Activated CD8-positive, alpha-beta T cell treated with anti-CD3 and anti-CD28 coated beads for 36 hours (primary cell): ENCODE results near the gene SIRT2. TPM values are rescaled to one million over a fixed set of nuclear protein-coding genes. Genes with fewer than 3 reads are reported as not detected.

Experiments
- ATAC-seq: fragments of 200-7000 bp; cut with Tn5 transposase; one replicate; pipeline ENCODE4 v1.10.0; 2021; ENCODE audit warnings: mild to moderate bottlenecking, moderate library complexity
- CTCF ChIA-PET: fragments of 350-600 bp; sonication (Branson Sonifier 250); formaldehyde crosslinking; loops from one replicate; lab custom pipeline; 2021; ENCODE audit warnings: antibody characterized with exemption; lab: Charles Lee
- POLR2A ChIA-PET: fragments of 350-600 bp; sonication (Branson Sonifier 250); formaldehyde crosslinking; loops from one replicate; lab custom pipeline; 2021; ENCODE audit warnings: antibody characterized with exemption; lab: Charles Lee
- DNase-seq: peaks from one replicate; pipeline ENCODE4 v3.0.0-alpha.2; 2020
- H3K27ac Mint-ChIP-seq: one replicate; pipeline ENCODE4 v1.8.0; 2021; ENCODE audit warnings: mild to moderate bottlenecking, mixed read lengths
- H3K27me3 Mint-ChIP-seq: one replicate; pipeline ENCODE4 v1.8.0; 2021; ENCODE audit warnings: mixed read lengths
- H3K36me3 Mint-ChIP-seq: one replicate; pipeline ENCODE4 v1.8.0; 2021; ENCODE audit warnings: low read depth, mixed read lengths
- H3K4me1 Mint-ChIP-seq: one replicate; pipeline ENCODE4 v1.8.0; 2021; ENCODE audit warnings: low read depth, mixed read lengths
- H3K4me3 Mint-ChIP-seq: one replicate; pipeline ENCODE4 v1.8.0; 2021; ENCODE audit warnings: mild to moderate bottlenecking, moderate library complexity, mixed read lengths
- H3K9me3 Mint-ChIP-seq: one replicate; pipeline ENCODE4 v1.8.0; 2021; ENCODE audit warnings: mixed read lengths
- CTCF ChIP-seq: fragments of 200-600 bp; IDR thresholded peaks from one replicate; pipeline ENCODE4 v1.8.0; 2022; ENCODE audit warnings: antibody characterized with exemption, mild to moderate bottlenecking
- intact Hi-C: fragments of 100-400 bp; cut with micrococcal nuclease; formaldehyde crosslinking; loops from one replicate; pipeline ENCODE4 v1.10.0; 2022
- total RNA-seq, 2 experiments: library from RNA; stranded (reverse); gene quantifications; one replicate each; pipeline ENCODE4 v1.2.3, GENCODE V29; 2021

SIRT2 gene
- total RNA-seq, 2 experiments from 2014 or later, result 20.0 to 21.5 TPM

GRCh38 chr19:38920602-38921419, 21.4 kb upstream of the SIRT2 start:
- no peak for TF ChIP-seq CTCF
- no peaks in the 10 kb centered on the region for H3K27me3 Mint-ChIP-seq
- no peak for DNase-seq
- peaks cover 25% of the 10 kb centered on the region for H3K36me3 Mint-ChIP-seq
- POLR2A ChIA-PET, result interaction anchor here (1.7 kb wide), 1 partner anchor 20 kb away, joined by 6 read pairs; the partner anchor contains the start of gene NFKBIB
- CTCF ChIA-PET, result interaction anchor here (1.4 kb wide), 1 partner anchor 9 kb away, joined by 7 read pairs; the partner anchor contains the start of genes MRPS12 and SARS2
- no peak for ATAC-seq
- H3K4me3 Mint-ChIP-seq, result no peak overlapping the region
- H3K4me1 Mint-ChIP-seq, result peaks cover 5% of the 10 kb centered on the region
- intact Hi-C loops, result no loop called here
- H3K27ac Mint-ChIP-seq, result no peak overlapping the region
- H3K9me3 Mint-ChIP-seq, result no peaks in the 10 kb centered on the region

GRCh38 chr19:38919837-38920601, 20.6 kb upstream of the SIRT2 start:
- peaks cover 21% of the 10 kb centered on the region for H3K36me3 Mint-ChIP-seq
- no peaks in the 10 kb centered on the region for H3K9me3 Mint-ChIP-seq
- DNase-seq (no peak), ATAC-seq (no peak)
- intact Hi-C loops, result no loop called here
- POLR2A ChIA-PET, result interaction anchor here (1.7 kb wide), 1 partner anchor 20 kb away, joined by 6 read pairs; the partner anchor contains the start of gene NFKBIB
- H3K4me1 Mint-ChIP-seq, result peaks cover 5% of the 10 kb centered on the region
- CTCF ChIA-PET, result interaction anchor here (3.7 kb wide), 1 partner anchor 10 kb away, joined by 15 read pairs; the partner anchor contains the start of genes MRPS12 and SARS2
- H3K4me3 Mint-ChIP-seq, result no peak overlapping the region
- no peak overlapping the region for H3K27ac Mint-ChIP-seq
- no peak for TF ChIP-seq CTCF
- no peaks in the 10 kb centered on the region for H3K27me3 Mint-ChIP-seq

- H3K27ac Mint-ChIP-seq, result no peak overlapping the region
- no peak for DNase-seq
- no peak overlapping the region for H3K4me3 Mint-ChIP-seq
- intact Hi-C loops, result no loop called here
- H3K27me3 Mint-ChIP-seq, result no peaks in the 10 kb centered on the region
- H3K4me1 Mint-ChIP-seq, result peaks cover 3% of the 10 kb centered on the region
- ChIA-PET POLR2A (interaction anchor here (1.2 kb wide), 1 partner anchor 13 kb away, joined by 3 read pairs; no protein-coding TSS in a partner anchor), CTCF (interaction anchor here (3.7 kb wide), 1 partner anchor 12 kb away, joined by 15 read pairs; the partner anchor contains the start of genes MRPS12 and SARS2)
- peaks cover 13% of the 10 kb centered on the region for H3K36me3 Mint-ChIP-seq
- no peaks in the 10 kb centered on the region for H3K9me3 Mint-ChIP-seq
- no peak for TF ChIP-seq CTCF
- ATAC-seq, result no peak
Observed at GRCh38 chr19:38918526-38918925, 19.1 kb upstream of the SIRT2 start.

- Mint-ChIP-seq H3K27me3 (no peaks in the 10 kb centered on the region), H3K36me3 (peaks cover 13% of the 10 kb centered on the region), H3K4me1 (peaks cover 6% of the 10 kb centered on the region), H3K9me3 (no peaks in the 10 kb centered on the region), H3K4me3 (no peak overlapping the region), H3K27ac (no peak overlapping the region)
- DNase-seq (no peak), ATAC-seq (no peak)
- ChIA-PET CTCF (interaction anchor here (3.7 kb wide), 1 partner anchor 12 kb away, joined by 15 read pairs; the partner anchor contains the start of genes MRPS12 and SARS2), POLR2A (interaction anchor here (1.2 kb wide), 1 partner anchor 13 kb away, joined by 3 read pairs; no protein-coding TSS in a partner anchor)
- TF ChIP-seq CTCF, result no peak
- intact Hi-C loops, result no loop called here
Observed at GRCh38 chr19:38917921-38918491, 18.6 kb upstream of the SIRT2 start.
